ENCODE measurements around the gene HDHD3.
"Not testable (repeated sequence)": the region's sequence is repeated elsewhere in the genome, so short reads cannot be mapped to it uniquely, and the experiment has no call there.

HDHD3 gene

GRCh38 chr9:113389451-113389850 lies 12.7 kb upstream of the HDHD3 start:
- ATAC-seq (no peak), DNase-seq (no peak)

- ATAC-seq (no peak), DNase-seq (no peak)
Observed at GRCh38 chr9:113388833-113389232, 12.0 kb upstream of the HDHD3 start.

GRCh38 chr9:113387560-113388230 lies 10.9 kb upstream of the HDHD3 start:
- ATAC-seq (no peak), DNase-seq (no peak)

GRCh38 chr9:113386571-113387393 lies 10.0 kb upstream of the HDHD3 start:
- no peak for ATAC-seq

GRCh38 chr9:113381909-113382411 lies 5.2 kb upstream of the HDHD3 start:
- ATAC-seq, result no peak

More at GRCh38 chr9:113386571-113387393, 10.0 kb upstream of the HDHD3 start:
- no peak for DNase-seq

GRCh38 chr9:113381441-113381840 lies 4.7 kb upstream of the HDHD3 start:
- DNase-seq, ATAC-seq: not testable (repeated sequence)

More at GRCh38 chr9:113381909-113382411, 5.2 kb upstream of the HDHD3 start:
- no peak for DNase-seq

- ATAC-seq (no peak), DNase-seq (no peak)
Observed at GRCh38 chr9:113380869-113381378, 4.1 kb upstream of the HDHD3 start.

- not testable (repeated sequence) for DNase-seq, ATAC-seq
Observed at GRCh38 chr9:113379829-113380210, 3.0 kb upstream of the HDHD3 start.

- not testable (repeated sequence) for ATAC-seq, DNase-seq
Observed at GRCh38 chr9:113379094-113379828, 2.5 kb upstream of the HDHD3 start.

- ATAC-seq, result no peak
Observed at GRCh38 chr9:113375057-113376023, 1.4 kb downstream of the HDHD3 start.

GRCh38 chr9:113373676-113374392 lies 3.0 kb downstream of the HDHD3 start:
- DNase-seq (no peak), ATAC-seq (no peak)

More at GRCh38 chr9:113375057-113376023, 1.4 kb downstream of the HDHD3 start:
- DNase-seq, result no peak

GRCh38 chr9:113373256-113373655 lies 3.5 kb downstream of the HDHD3 start:
- no peak for DNase-seq
- ATAC-seq, result no peak

GRCh38 chr9:113372059-113372458 lies 4.7 kb downstream of the HDHD3 start:
- ATAC-seq, result no peak
- no peak for DNase-seq

GRCh38 chr9:113370806-113371325 lies 5.9 kb downstream of the HDHD3 start:
- ATAC-seq, result no peak

GRCh38 chr9:113369855-113370140 lies 7.0 kb downstream of the HDHD3 start:
- DNase-seq (no peak), ATAC-seq (no peak)

More at GRCh38 chr9:113370806-113371325, 5.9 kb downstream of the HDHD3 start:
- no peak for DNase-seq

- ATAC-seq (no peak), DNase-seq (no peak)
Observed at GRCh38 chr9:113368982-113369854, 7.6 kb downstream of the HDHD3 start.

GRCh38 chr9:113368348-113368981 lies 8.3 kb downstream of the HDHD3 start:
- DNase-seq (no peak), ATAC-seq (no peak)

GRCh38 chr9:113365652-113366051 lies 11.1 kb downstream of the HDHD3 start:
- ATAC-seq, DNase-seq: not testable (repeated sequence)

GRCh38 chr9:113364951-113365350 lies 11.8 kb downstream of the HDHD3 start:
- DNase-seq, result no peak
- no peak for ATAC-seq
